ENCODE results near the gene PHACTR1.

DNA sequence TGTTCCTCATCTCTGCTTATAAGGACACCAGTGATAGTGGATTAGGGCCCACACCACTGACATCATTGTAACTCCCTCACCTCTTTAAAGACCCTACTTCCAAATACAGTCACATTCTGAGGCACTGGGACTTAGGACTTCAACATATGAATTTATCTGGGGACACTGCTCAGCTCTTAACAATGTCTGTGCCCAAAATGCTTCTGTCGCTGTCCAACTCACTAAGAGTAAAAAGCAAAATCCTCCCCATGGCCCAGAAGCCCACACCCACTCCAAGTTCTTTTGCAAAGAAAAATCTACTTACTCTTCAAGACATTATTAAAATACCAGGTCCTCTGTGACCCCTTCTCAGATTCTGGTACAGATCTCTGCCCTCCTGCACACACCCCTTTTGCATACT lies 495.5 kb downstream of the PHACTR1 start:
- TF ChIP-seq, protein P1, sequence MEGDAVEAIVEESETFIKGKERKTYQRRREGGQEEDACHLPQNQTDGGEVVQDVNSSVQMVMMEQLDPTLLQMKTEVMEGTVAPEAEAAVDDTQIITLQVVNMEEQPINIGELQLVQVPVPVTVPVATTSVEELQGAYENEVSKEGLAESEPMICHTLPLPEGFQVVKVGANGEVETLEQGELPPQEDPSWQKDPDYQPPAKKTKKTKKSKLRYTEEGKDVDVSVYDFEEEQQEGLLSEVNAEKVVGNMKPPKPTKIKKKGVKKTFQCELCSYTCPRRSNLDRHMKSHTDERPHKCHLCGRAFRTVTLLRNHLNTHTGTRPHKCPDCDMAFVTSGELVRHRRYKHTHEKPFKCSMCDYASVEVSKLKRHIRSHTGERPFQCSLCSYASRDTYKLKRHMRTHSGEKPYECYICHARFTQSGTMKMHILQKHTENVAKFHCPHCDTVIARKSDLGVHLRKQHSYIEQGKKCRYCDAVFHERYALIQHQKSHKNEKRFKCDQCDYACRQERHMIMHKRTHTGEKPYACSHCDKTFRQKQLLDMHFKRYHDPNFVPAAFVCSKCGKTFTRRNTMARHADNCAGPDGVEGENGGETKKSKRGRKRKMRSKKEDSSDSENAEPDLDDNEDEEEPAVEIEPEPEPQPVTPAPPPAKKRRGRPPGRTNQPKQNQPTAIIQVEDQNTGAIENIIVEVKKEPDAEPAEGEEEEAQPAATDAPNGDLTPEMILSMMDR (IDR thresholded peaks at IDR 0.05) = no peak
- no peak for TF ChIP-seq POLR2A (IDR thresholded peaks at IDR 0.05)

Measured in prostate gland (tissue), 2 donors.